ENCODE measurements around the gene KLF13. TPM values are rescaled to one million over a fixed set of nuclear protein-coding genes. Genes with fewer than 3 reads are reported as not detected.

The KLF13 gene
- polyA plus RNA-seq, 1 donor (not counting 4 experiments of a cell fraction or from before 2014, with no cell fraction given), result 66.7 TPM

DNA sequence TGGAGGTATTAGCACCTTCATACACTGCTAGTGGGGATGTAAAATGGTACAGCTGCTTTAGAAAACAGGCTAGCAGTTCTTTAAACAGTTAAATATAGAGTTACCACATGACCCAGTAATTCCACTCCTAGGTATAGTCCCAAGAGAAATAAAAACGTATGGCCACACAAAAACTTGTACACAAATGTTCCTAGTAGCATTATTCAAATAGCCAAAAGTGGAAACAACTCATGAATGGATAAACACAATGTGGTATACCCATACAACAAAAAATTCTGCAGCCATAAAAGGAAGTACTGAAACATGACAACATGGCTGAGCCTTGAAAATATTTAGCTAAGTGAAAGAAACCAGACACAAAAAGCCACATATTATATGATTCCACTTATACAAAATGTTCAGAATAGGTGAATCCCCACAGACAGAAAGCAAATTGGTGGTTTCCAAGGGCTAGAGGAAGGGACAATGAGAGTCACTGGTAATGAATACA, 40.8 kb upstream of the KLF13 start:
- DNase-seq (ENCODE audit: low read depth, low spot score), result no peak
- H3K9ac ChIP-seq (ENCODE audit: control insufficient read depth, extremely low read depth, insufficient read depth, low read length), result no peak overlapping the region
- no peaks in the 10 kb centered on the region for H3K36me3 ChIP-seq (ENCODE audit: control insufficient read depth in 2 of 2, extremely low read depth in 1 of 2, insufficient read depth in 2 of 2, low read length in 2 of 2)
- H3K9me3 ChIP-seq (ENCODE audit: control insufficient read depth, low read depth, low read length), result no peaks in the 10 kb centered on the region
- no peak overlapping the region for H3K4me2 ChIP-seq (ENCODE audit: control insufficient read depth, extremely low read depth, insufficient read depth, low read depth, low read length)
- dilution Hi-C loops (cut with MboI; ENCODE audit: extremely low pct_ligation_motif_present, low sequenced_read_pairs), result no loop called here
- no peak for TF ChIP-seq EZH2 (IDR thresholded peaks at IDR 0.05; ENCODE audit: low read length)
- TF ChIP-seq, protein P1, sequence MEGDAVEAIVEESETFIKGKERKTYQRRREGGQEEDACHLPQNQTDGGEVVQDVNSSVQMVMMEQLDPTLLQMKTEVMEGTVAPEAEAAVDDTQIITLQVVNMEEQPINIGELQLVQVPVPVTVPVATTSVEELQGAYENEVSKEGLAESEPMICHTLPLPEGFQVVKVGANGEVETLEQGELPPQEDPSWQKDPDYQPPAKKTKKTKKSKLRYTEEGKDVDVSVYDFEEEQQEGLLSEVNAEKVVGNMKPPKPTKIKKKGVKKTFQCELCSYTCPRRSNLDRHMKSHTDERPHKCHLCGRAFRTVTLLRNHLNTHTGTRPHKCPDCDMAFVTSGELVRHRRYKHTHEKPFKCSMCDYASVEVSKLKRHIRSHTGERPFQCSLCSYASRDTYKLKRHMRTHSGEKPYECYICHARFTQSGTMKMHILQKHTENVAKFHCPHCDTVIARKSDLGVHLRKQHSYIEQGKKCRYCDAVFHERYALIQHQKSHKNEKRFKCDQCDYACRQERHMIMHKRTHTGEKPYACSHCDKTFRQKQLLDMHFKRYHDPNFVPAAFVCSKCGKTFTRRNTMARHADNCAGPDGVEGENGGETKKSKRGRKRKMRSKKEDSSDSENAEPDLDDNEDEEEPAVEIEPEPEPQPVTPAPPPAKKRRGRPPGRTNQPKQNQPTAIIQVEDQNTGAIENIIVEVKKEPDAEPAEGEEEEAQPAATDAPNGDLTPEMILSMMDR (optimal IDR thresholded peaks at IDR 0.05 in 1 of 3, IDR thresholded peaks at IDR 0.05 in 1 of 3, conservative IDR thresholded peaks at IDR 0.05 in 1 of 3; ENCODE audit: extremely low read depth in 1 of 3, insufficient read depth in 2 of 3, low read length in 3 of 3), result no peak
- H3K9me1 ChIP-seq (ENCODE audit: control insufficient read depth, extremely low read depth, insufficient read depth, low read length), result no peaks in the 10 kb centered on the region
- H3K4me1 ChIP-seq (ENCODE audit: control insufficient read depth, extremely low read depth, insufficient read depth, low read length), result no peaks in the 10 kb centered on the region
- no peak overlapping the region for H2AFZ ChIP-seq (ENCODE audit: control insufficient read depth, low read length)
- H3K4me3 ChIP-seq (ENCODE audit: control insufficient read depth in 2 of 3, extremely low read depth in 1 of 3, insufficient read depth in 2 of 3, low read depth in 1 of 3, low read length in 3 of 3), result no peak overlapping the region
- no peaks in the 10 kb centered on the region for H4K20me1 ChIP-seq (ENCODE audit: control insufficient read depth, extremely low read depth, insufficient read depth, low read length)
- no peaks in the 10 kb centered on the region for H3K27me3 ChIP-seq (ENCODE audit: control insufficient read depth, extremely low read depth, insufficient read depth, low read length)
- H3K79me2 ChIP-seq (ENCODE audit: control insufficient read depth, insufficient read depth, low read length), result no peaks in the 10 kb centered on the region
- H3K27ac ChIP-seq (ENCODE audit: control insufficient read depth, insufficient read depth, low read length), result no peak overlapping the region
- FAIRE-seq, result no peak

DNA sequence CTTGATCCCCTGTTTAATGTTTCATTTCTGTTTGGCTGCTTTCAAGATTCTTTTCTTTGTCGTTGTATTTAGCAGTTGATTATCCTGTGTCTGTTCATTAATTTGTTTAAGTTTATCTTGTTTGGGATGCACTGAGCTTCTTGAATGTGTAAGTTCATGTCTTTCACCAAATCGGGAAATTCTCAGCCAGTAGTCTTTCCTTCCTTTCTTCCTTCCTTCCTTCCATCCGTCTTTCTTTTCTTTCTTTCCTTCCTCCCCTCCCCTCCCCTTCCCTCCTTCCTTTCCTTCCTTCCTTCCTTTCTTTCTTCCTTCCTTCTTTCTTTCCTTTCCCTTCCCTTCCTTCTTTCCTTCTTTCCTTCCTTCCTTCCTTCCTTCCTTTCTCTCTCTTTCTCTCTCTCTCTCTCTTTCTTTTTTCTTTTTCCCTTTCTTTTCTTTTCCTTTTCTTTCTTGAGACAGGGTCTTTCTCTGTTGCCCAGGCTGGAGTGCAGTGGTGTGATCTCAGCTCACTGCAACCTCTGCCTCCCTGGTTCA, 35.5 kb upstream of the KLF13 start:
- Histone ChIP-seq H2AFZ (ENCODE audit: control insufficient read depth, low read length) (no peak overlapping the region), H3K4me2 (ENCODE audit: control insufficient read depth, extremely low read depth, insufficient read depth, low read depth, low read length) (no peak overlapping the region), H3K4me1 (ENCODE audit: control insufficient read depth, extremely low read depth, insufficient read depth, low read length) (no peaks in the 10 kb centered on the region), H4K20me1 (ENCODE audit: control insufficient read depth, extremely low read depth, insufficient read depth, low read length) (no peaks in the 10 kb centered on the region), H3K4me3 (ENCODE audit: control insufficient read depth in 2 of 3, extremely low read depth in 1 of 3, insufficient read depth in 2 of 3, low read depth in 1 of 3, low read length in 3 of 3) (no peak overlapping the region), H3K9me1 (ENCODE audit: control insufficient read depth, extremely low read depth, insufficient read depth, low read length) (no peaks in the 10 kb centered on the region), H3K36me3 (ENCODE audit: control insufficient read depth in 2 of 2, extremely low read depth in 1 of 2, insufficient read depth in 2 of 2, low read length in 2 of 2) (no peaks in the 10 kb centered on the region), H3K9me3 (ENCODE audit: control insufficient read depth, low read depth, low read length) (no peaks in the 10 kb centered on the region), H3K27ac (ENCODE audit: control insufficient read depth, insufficient read depth, low read length) (no peak overlapping the region), H3K79me2 (ENCODE audit: control insufficient read depth, insufficient read depth, low read length) (no peaks in the 10 kb centered on the region), H3K9ac (ENCODE audit: control insufficient read depth, extremely low read depth, insufficient read depth, low read length) (no peak overlapping the region), H3K27me3 (ENCODE audit: control insufficient read depth, extremely low read depth, insufficient read depth, low read length) (peaks cover 12% of the 10 kb centered on the region)
- DNase-seq (ENCODE audit: low read depth, low spot score) (no peak), FAIRE-seq (no peak)
- dilution Hi-C loops (cut with MboI; ENCODE audit: extremely low pct_ligation_motif_present, low sequenced_read_pairs), result no loop called here
- TF ChIP-seq, protein P1 (optimal IDR thresholded peaks at IDR 0.05 in 1 of 3, IDR thresholded peaks at IDR 0.05 in 1 of 3, conservative IDR thresholded peaks at IDR 0.05 in 1 of 3; ENCODE audit: extremely low read depth in 1 of 3, insufficient read depth in 2 of 3, low read length in 3 of 3), result no peak
- no peak for TF ChIP-seq EZH2 (IDR thresholded peaks at IDR 0.05; ENCODE audit: low read length)
